OCI-LY7 (cell line): ENCODE data around the gene PCDHGA12.

Experiments
- EZH2phosphoT487 ChIP-seq: fragments of 200-600 bp; sonication (generic); IDR thresholded peaks from 2 replicates; pipeline ENCODE4 v1.6.1; 2018; ENCODE audit warnings: low read depth, borderline replicate concordance, mild to moderate bottlenecking, mixed run types, antibody characterized with exemption, low read length, moderate library complexity, mixed read lengths
- TF ChIP-seq, protein P1 (sequence below): fragments of 200-600 bp; sonication (generic); conservative IDR thresholded peaks from 2 replicates; pipeline ENCODE4 v1.5.1; 2014; ENCODE audit warnings: mild to moderate bottlenecking, antibody characterized with exemption, low read length, moderate library complexity, mixed read lengths

DNA sequence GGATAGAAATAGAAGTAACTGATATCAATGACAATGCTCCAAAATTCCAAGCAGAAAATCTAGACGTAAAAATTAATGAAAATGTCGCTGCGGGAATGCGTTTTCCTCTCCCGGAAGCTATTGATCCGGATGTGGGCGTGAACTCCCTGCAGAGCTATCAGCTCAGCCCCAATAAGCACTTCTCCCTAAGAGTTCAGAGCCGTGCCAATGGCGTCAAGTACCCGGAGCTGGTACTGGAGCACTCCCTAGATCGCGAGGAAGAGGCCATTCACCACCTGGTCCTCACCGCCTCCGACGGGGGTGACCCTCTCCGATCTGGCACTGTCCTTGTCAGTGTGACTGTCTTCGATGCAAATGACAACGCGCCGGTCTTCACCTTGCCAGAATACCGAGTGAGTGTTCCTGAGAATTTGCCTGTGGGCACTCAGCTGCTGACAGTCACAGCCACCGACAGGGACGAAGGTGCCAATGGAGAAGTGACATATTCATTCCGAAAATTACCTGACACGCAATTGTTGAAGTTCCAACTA is 16.7 kb upstream of the PCDHGA12 start:
- TF ChIP-seq, protein P1, sequence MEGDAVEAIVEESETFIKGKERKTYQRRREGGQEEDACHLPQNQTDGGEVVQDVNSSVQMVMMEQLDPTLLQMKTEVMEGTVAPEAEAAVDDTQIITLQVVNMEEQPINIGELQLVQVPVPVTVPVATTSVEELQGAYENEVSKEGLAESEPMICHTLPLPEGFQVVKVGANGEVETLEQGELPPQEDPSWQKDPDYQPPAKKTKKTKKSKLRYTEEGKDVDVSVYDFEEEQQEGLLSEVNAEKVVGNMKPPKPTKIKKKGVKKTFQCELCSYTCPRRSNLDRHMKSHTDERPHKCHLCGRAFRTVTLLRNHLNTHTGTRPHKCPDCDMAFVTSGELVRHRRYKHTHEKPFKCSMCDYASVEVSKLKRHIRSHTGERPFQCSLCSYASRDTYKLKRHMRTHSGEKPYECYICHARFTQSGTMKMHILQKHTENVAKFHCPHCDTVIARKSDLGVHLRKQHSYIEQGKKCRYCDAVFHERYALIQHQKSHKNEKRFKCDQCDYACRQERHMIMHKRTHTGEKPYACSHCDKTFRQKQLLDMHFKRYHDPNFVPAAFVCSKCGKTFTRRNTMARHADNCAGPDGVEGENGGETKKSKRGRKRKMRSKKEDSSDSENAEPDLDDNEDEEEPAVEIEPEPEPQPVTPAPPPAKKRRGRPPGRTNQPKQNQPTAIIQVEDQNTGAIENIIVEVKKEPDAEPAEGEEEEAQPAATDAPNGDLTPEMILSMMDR = no peak
- no peak for TF ChIP-seq EZH2phosphoT487
